Hepatic stellate cell (primary cell): ENCODE data around the gene INPP5E.

Source experiments
- DNase-seq: peaks from one replicate; pipeline ENCODE4 v3.0.0; 2011; ENCODE audit warnings: low spot score

INPP5E gene

GRCh38 chr9:136403538-136403914 lies 36.1 kb downstream of the INPP5E start:
- DNase-seq, result no peak

- no peak for DNase-seq
Observed at GRCh38 chr9:136402067-136402466, 37.6 kb downstream of the INPP5E start.

GRCh38 chr9:136401173-136401922 lies 38.3 kb downstream of the INPP5E start:
- DNase-seq, result no peak

GRCh38 chr9:136400038-136400834 lies 39.4 kb downstream of the INPP5E start, which contains the start of gene SNAPC4:
SNAPC4 (minus strand) TSS chr9:136400170; CDS start chr9:136398428, 1,742 bp downstream.
- peak; percentile 94 for DNase-seq

- peak; percentile 39 for DNase-seq
Observed at GRCh38 chr9:136399176-136400037, 40.2 kb downstream of the INPP5E start.

GRCh38 chr9:136398286-136398685 lies 41.4 kb downstream of the INPP5E start:
- DNase-seq, result no peak

- DNase-seq, result no peak
Observed at GRCh38 chr9:136397643-136398042, 42.0 kb downstream of the INPP5E start.

GRCh38 chr9:136396219-136396515 lies 43.5 kb downstream of the INPP5E start:
- DNase-seq, result no peak

GRCh38 chr9:136395345-136396218 lies 44.1 kb downstream of the INPP5E start:
- no peak for DNase-seq

GRCh38 chr9:136395020-136395340 lies 44.7 kb downstream of the INPP5E start:
- DNase-seq, result no peak

GRCh38 chr9:136394312-136395019 lies 45.2 kb downstream of the INPP5E start:
- DNase-seq, result no peak

GRCh38 chr9:136393531-136393930 lies 46.1 kb downstream of the INPP5E start:
- DNase-seq, result no peak

GRCh38 chr9:136392538-136393449 lies 46.9 kb downstream of the INPP5E start:
- no peak for DNase-seq

- DNase-seq, result no peak
Observed at GRCh38 chr9:136391737-136392537, 47.7 kb downstream of the INPP5E start.

GRCh38 chr9:136389396-136389795 lies 50.2 kb downstream of the INPP5E start:
- no peak for DNase-seq

GRCh38 chr9:136387217-136387616 lies 52.4 kb downstream of the INPP5E start:
- no peak for DNase-seq

GRCh38 chr9:136386018-136386417 lies 53.6 kb downstream of the INPP5E start:
- no peak for DNase-seq

- no peak for DNase-seq
Observed at GRCh38 chr9:136385015-136385414, 54.6 kb downstream of the INPP5E start.

GRCh38 chr9:136383436-136383835 lies 56.2 kb downstream of the INPP5E start:
- no peak for DNase-seq
